Fibroblast of lung (primary cell): ENCODE measurements around the gene ZBED3. TPM values are rescaled to one million over a fixed set of nuclear protein-coding genes. Genes with fewer than 3 reads are reported as not detected.

Experiments
- DNase-seq, 2 donors: peaks; one replicate each; pipeline versions ENCODE4 v3.0.0 to v3.0.0-alpha.2; 2010; ENCODE audit warnings: low read depth in 2 of 2
- H2AFZ ChIP-seq: 2 replicates; pipeline ENCODE4 v1.5.1; 2012; ENCODE audit warnings: low read length, control low read depth, inconsistent platforms
- H3K27ac ChIP-seq: 2 replicates; pipeline ENCODE4 v1.5.1; 2011; ENCODE audit warnings: low read length, control low read depth; ENCODE audit not compliant: insufficient read depth
- H3K27me3 ChIP-seq: 2 replicates; pipeline ENCODE4 v1.5.1; 2011; ENCODE audit warnings: mild to moderate bottlenecking, low read length; ENCODE audit not compliant: control insufficient read depth, insufficient read depth
- H3K36me3 ChIP-seq: 2 replicates; pipeline ENCODE4 v1.5.1; 2011; ENCODE audit warnings: low read length; ENCODE audit not compliant: control insufficient read depth, insufficient read depth
- H3K4me1 ChIP-seq: 2 replicates; pipeline ENCODE4 v1.5.1; 2011; ENCODE audit warnings: low read length; ENCODE audit not compliant: control insufficient read depth, insufficient read depth; ENCODE audit errors: extremely low read depth
- H3K4me2 ChIP-seq: 2 replicates; pipeline ENCODE4 v1.5.1; 2011; ENCODE audit warnings: low read length, control low read depth; ENCODE audit not compliant: insufficient read depth; ENCODE audit errors: extremely low read depth
- H3K4me3 ChIP-seq, 4 experiments: fragments of 200-600 bp in 1 of 4; sonication (generic) in 1 of 4; replicated peaks in 1 of 4; 2 replicates each; pipeline ENCODE4 v1.5.1; 2011 to 2016; ENCODE audit warnings: low read length in 4 of 4, low read depth in 3 of 4, mild to moderate bottlenecking in 3 of 4, control low read depth in 2 of 4, inconsistent platforms in 1 of 4, mixed read lengths in 1 of 4; ENCODE audit not compliant: insufficient read depth in 1 of 4; ENCODE audit errors: control extremely low read depth in 1 of 4
- H3K79me2 ChIP-seq: 2 replicates; pipeline ENCODE4 v1.5.1; 2012; ENCODE audit warnings: mild to moderate bottlenecking, low read length, inconsistent platforms; ENCODE audit not compliant: control insufficient read depth, insufficient read depth
- H3K9ac ChIP-seq: 2 replicates; pipeline ENCODE4 v1.5.1; 2011; ENCODE audit warnings: mild to moderate bottlenecking, low read length, control low read depth; ENCODE audit not compliant: insufficient read depth
- H3K9me3 ChIP-seq: 2 replicates; pipeline ENCODE4 v1.5.1; 2012; ENCODE audit warnings: low read depth, low read length; ENCODE audit not compliant: control insufficient read depth, insufficient read depth
- H4K20me1 ChIP-seq: 2 replicates; pipeline ENCODE4 v1.5.1; 2011; ENCODE audit warnings: low read length; ENCODE audit not compliant: control insufficient read depth, insufficient read depth; ENCODE audit errors: extremely low read depth
- CTCF ChIP-seq, 2 donors: IDR thresholded peaks in 1 of 2; conservative IDR thresholded peaks in 1 of 2; 1 replicate in 1 of 2; 2 replicates in 1 of 2; pipeline ENCODE4 v1.5.1; 2011 to 2012; ENCODE audit warnings: low read length in 2 of 2, control low read depth in 1 of 2, inconsistent platforms in 1 of 2, low read depth in 1 of 2, mild to moderate bottlenecking in 1 of 2
- EZH2 ChIP-seq: IDR thresholded peaks from 2 replicates; pipeline ENCODE4 v1.5.1; 2012; ENCODE audit warnings: low read length, control low read depth, mild to moderate bottlenecking; ENCODE audit errors: missing control alignments
- polyA plus RNA-seq, 2 donors: library from polyadenylated mRNA; depleted of rRNA in 1 of 2; stranded (reverse) in 1 of 2; unstranded in 1 of 2; fragments of >200 nt; gene quantifications; 2 replicates each; pipeline ENCODE4 v1.2.1, GENCODE V29; 2011 to 2012; ENCODE audit warnings: missing spikeins in 1 of 2
- total RNA-seq: library from RNA; depleted of rRNA; stranded (reverse); fragments of >200 nt; gene quantifications from 2 replicates; pipeline ENCODE4 v1.2.1, GENCODE V29; 2014

ZBED3 gene
- total and polyA plus RNA-seq, 2 donors (not counting 1 experiment from before 2014, with no cell fraction given): 1.7 to 3.0 TPM

GRCh38 chr5:77066823-77067442 lies 20.2 kb downstream of the ZBED3 start:
- Histone ChIP-seq H3K4me1 (peaks cover 2% of the 10 kb centered on the region), H3K36me3 (no peaks in the 10 kb centered on the region), H2AFZ (no peak overlapping the region), H3K4me3 (no peak overlapping the region), H3K4me2 (peak overlapping the region; percentile 48), H3K9me3 (no peaks in the 10 kb centered on the region), H3K79me2 (no peaks in the 10 kb centered on the region), H3K9ac (no peak overlapping the region), H4K20me1 (no peaks in the 10 kb centered on the region), H3K27ac (no peak overlapping the region), H3K27me3 (no peaks in the 10 kb centered on the region)
- TF ChIP-seq CTCF (conservative IDR thresholded peaks at IDR 0.05 in 1 of 2, IDR thresholded peaks at IDR 0.05 in 1 of 2; ENCODE audit: low read depth in 1 of 2, low read length in 2 of 2) (no peak), EZH2 (no peak)
- DNase-seq: peak; percentile 68 to 92

GRCh38 chr5:77066184-77066583 lies 20.9 kb downstream of the ZBED3 start:
- TF ChIP-seq CTCF (conservative IDR thresholded peaks at IDR 0.05 in 1 of 2, IDR thresholded peaks at IDR 0.05 in 1 of 2; ENCODE audit: low read depth in 1 of 2, low read length in 2 of 2) (no peak), EZH2 (no peak)
- Histone ChIP-seq H2AFZ (no peak overlapping the region), H3K4me2 (no peak overlapping the region), H4K20me1 (no peaks in the 10 kb centered on the region), H3K79me2 (no peaks in the 10 kb centered on the region), H3K4me3 (no peak overlapping the region), H3K36me3 (no peaks in the 10 kb centered on the region), H3K27ac (no peak overlapping the region), H3K9me3 (no peaks in the 10 kb centered on the region), H3K27me3 (no peaks in the 10 kb centered on the region), H3K9ac (no peak overlapping the region), H3K4me1 (peaks cover 2% of the 10 kb centered on the region)
- no peak for DNase-seq

GRCh38 chr5:77065256-77065655 lies 21.8 kb downstream of the ZBED3 start:
- no peaks in the 10 kb centered on the region for H3K9me3 ChIP-seq
- no peak overlapping the region for H3K27ac ChIP-seq
- no peak overlapping the region for H3K4me3 ChIP-seq
- H3K27me3 ChIP-seq: no peaks in the 10 kb centered on the region
- no peaks in the 10 kb centered on the region for H3K36me3 ChIP-seq
- no peak overlapping the region for H3K4me2 ChIP-seq
- TF ChIP-seq EZH2 (no peak), CTCF (conservative IDR thresholded peaks at IDR 0.05 in 1 of 2, IDR thresholded peaks at IDR 0.05 in 1 of 2; ENCODE audit: low read depth in 1 of 2, low read length in 2 of 2) (no peak)
- peaks cover 2% of the 10 kb centered on the region for H3K4me1 ChIP-seq
- no peak overlapping the region for H3K9ac ChIP-seq
- no peak for DNase-seq
- H4K20me1 ChIP-seq: no peaks in the 10 kb centered on the region
- no peaks in the 10 kb centered on the region for H3K79me2 ChIP-seq
- H2AFZ ChIP-seq: no peak overlapping the region
